Measurements from ENCODE around the gene MAML3. TPM values are rescaled to one million over a fixed set of nuclear protein-coding genes. Genes with fewer than 3 reads are reported as not detected.

The MAML3 gene
- total and polyA plus RNA-seq, 8 donors: 1.7 to 20.3 (median 8.4) TPM

DNA sequence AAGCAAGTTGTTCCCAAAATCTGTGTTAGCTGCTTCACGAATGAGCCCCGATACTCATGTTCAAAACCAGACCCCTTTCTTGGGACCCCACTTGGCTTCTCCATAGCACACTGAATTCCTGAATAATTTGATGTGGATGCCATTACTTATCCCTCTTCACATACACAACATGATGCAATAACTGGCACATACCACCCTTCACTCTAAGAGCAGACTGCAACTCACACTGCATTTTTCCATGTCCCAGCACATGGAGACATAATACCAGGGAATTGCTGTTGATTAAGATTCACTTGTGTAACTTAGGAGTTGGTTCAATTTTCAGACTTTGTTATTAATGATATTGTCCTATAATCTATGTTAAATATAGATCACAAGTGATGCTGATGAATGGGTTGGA lies 213.4 kb downstream of the MAML3 start:
- TF ChIP-seq EP300 (IDR thresholded peaks at IDR 0.05): no peak
- TF ChIP-seq, protein P1, sequence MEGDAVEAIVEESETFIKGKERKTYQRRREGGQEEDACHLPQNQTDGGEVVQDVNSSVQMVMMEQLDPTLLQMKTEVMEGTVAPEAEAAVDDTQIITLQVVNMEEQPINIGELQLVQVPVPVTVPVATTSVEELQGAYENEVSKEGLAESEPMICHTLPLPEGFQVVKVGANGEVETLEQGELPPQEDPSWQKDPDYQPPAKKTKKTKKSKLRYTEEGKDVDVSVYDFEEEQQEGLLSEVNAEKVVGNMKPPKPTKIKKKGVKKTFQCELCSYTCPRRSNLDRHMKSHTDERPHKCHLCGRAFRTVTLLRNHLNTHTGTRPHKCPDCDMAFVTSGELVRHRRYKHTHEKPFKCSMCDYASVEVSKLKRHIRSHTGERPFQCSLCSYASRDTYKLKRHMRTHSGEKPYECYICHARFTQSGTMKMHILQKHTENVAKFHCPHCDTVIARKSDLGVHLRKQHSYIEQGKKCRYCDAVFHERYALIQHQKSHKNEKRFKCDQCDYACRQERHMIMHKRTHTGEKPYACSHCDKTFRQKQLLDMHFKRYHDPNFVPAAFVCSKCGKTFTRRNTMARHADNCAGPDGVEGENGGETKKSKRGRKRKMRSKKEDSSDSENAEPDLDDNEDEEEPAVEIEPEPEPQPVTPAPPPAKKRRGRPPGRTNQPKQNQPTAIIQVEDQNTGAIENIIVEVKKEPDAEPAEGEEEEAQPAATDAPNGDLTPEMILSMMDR (IDR thresholded peaks at IDR 0.05): no peak
- TF ChIP-seq POLR2AphosphoS5 (IDR thresholded peaks at IDR 0.05): no peak
- TF ChIP-seq POLR2A (IDR thresholded peaks at IDR 0.05): no peak
- no peaks in the 10 kb centered on the region for H3K9me3 ChIP-seq
- no peaks in the 10 kb centered on the region for H3K4me1 ChIP-seq
- 95 to 98% (median 98%) methylated on average over 2 of the region's 2 CpGs for WGBS, 5 donors
- intact Hi-C loops (cut with DNase I; ENCODE audit: low total_unique reads): no loop called here
- H3K4me3 ChIP-seq: no peak overlapping the region
- H3K27ac ChIP-seq: no peak overlapping the region
- no peaks in the 10 kb centered on the region for H3K27me3 ChIP-seq
- H3K36me3 ChIP-seq: no peaks in the 10 kb centered on the region
- no peak for DNase-seq

DNA sequence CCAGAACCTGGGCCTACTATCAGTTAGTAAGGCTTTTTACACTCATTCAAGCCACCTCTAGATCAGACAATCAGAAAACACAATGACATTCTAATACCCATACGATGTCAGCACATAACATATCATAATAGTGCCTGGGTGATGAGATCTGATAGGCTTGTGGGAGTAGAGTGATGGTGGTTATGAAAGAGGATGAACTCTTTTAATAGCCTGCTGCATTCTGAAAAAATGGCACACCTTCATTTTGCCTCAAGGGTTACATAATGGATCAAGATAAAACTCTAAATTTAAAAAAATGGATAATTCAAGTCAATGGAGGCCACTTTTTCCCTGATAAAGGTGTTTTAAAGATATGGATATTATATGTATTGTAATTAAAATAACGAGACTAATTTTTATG lies 215.6 kb downstream of the MAML3 start:
- no peak overlapping the region for H3K27ac ChIP-seq
- H3K4me3 ChIP-seq: no peak overlapping the region
- TF ChIP-seq POLR2AphosphoS5 (IDR thresholded peaks at IDR 0.05): no peak
- no peak for TF ChIP-seq EP300 (IDR thresholded peaks at IDR 0.05)
- TF ChIP-seq POLR2A (IDR thresholded peaks at IDR 0.05): no peak
- TF ChIP-seq, protein P1 (IDR thresholded peaks at IDR 0.05): no peak
- WGBS, 5 donors: 82 to 95% (median 93%) methylated on average over 2 of the region's 2 CpGs
- no peaks in the 10 kb centered on the region for H3K9me3 ChIP-seq
- DNase-seq: no peak
- intact Hi-C loops (cut with DNase I; ENCODE audit: low total_unique reads): no loop called here
- no peaks in the 10 kb centered on the region for H3K27me3 ChIP-seq
- H3K36me3 ChIP-seq: no peaks in the 10 kb centered on the region
- H3K4me1 ChIP-seq: peaks cover 0 to 10% (median 5%) of the 10 kb centered on the region in 4 donors

DNA sequence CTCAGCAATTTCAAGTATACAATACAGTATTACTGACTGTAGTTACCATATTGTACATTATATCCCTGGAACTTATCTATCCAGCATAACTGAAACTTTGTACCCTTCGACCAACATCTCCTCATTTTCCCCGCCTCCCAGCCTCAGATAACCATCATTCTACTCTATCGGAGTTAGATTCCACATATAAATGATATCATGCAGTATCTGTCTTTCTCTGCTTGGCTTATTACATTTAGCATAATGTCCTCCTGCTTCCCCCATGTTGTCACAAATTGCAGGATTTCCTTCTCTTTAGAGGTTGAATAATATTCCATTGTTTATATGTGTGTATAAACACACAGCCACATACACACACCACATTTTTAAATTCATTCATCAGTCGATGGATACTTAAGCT lies 218.1 kb downstream of the MAML3 start:
- Histone ChIP-seq H3K4me1 (peaks cover 0 to 10% (median 5%) of the 10 kb centered on the region in 4 donors), H3K27me3 (no peaks in the 10 kb centered on the region), H3K27ac (no peak overlapping the region), H3K36me3 (no peaks in the 10 kb centered on the region), H3K9me3 (no peaks in the 10 kb centered on the region), H3K4me3 (no peak overlapping the region)
- intact Hi-C loops (cut with DNase I; ENCODE audit: low total_unique reads): no loop called here
- DNase-seq: no peak
- WGBS, 5 donors: 59 to 74% (median 71%) methylated on average over 4 of the region's 4 CpGs
- TF ChIP-seq EP300 (IDR thresholded peaks at IDR 0.05) (no peak), POLR2AphosphoS5 (IDR thresholded peaks at IDR 0.05) (no peak), POLR2A (IDR thresholded peaks at IDR 0.05) (no peak)
- TF ChIP-seq, protein P1 (IDR thresholded peaks at IDR 0.05): no peak

DNA sequence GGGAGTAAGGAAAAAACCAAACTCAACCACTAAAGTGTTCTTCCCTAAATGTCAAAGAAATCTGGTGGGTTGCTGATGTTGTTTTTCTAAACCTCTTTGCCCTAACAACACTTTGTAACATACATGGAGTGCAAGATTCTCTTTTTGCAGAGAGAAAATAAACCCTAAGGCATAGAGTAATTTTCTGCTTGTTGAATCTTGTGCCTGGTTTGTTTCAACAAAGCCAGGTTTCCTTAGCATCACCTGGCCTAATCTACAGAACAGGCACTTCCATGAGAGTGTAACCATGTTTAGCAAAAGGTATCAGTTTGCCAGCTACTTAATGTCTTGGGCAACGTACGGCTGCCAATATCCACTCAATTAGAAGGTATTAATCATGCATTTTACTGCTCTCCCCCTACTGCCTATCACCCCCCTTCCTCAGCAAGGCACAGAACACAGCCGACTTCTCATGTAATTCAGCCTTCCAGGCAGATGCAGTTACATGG lies 219.2 kb downstream of the MAML3 start:
- no peaks in the 10 kb centered on the region for H3K36me3 ChIP-seq
- no peak for TF ChIP-seq POLR2A (IDR thresholded peaks at IDR 0.05)
- TF ChIP-seq, protein P1 (IDR thresholded peaks at IDR 0.05): no peak
- no peak for TF ChIP-seq POLR2AphosphoS5 (IDR thresholded peaks at IDR 0.05)
- no peak for TF ChIP-seq EP300 (IDR thresholded peaks at IDR 0.05)
- no peak overlapping the region for H3K27ac ChIP-seq

More for the DNA sequence above, 219.2 kb downstream of the MAML3 start:
- Histone ChIP-seq H3K4me3 (no peak overlapping the region), H3K9me3 (no peaks in the 10 kb centered on the region), H3K27me3 (no peaks in the 10 kb centered on the region), H3K4me1 (peaks cover 0 to 10% (median 5%) of the 10 kb centered on the region in 4 donors)
- peak in 1 of 2 donors; percentile 49 for DNase-seq
- intact Hi-C loops (cut with DNase I; ENCODE audit: low total_unique reads): no loop called here
- whole genome bisulfite sequencing, 5 donors: 61 to 73% (median 69%) methylated on average over 3 of the region's 3 CpGs
